ENCODE results near the gene AEBP2. TPM values are rescaled to one million over a fixed set of nuclear protein-coding genes. Genes with fewer than 3 reads are reported as not detected.

AEBP2 gene
- polyA plus RNA-seq, 1 donor (not counting 4 experiments of a cell fraction or from before 2014, with no cell fraction given), result 19.6 TPM

GRCh38 chr12:19546611-19547162 is 107.4 kb downstream of the AEBP2 start:
- peak overlapping the region; percentile 26 for H3K9ac ChIP-seq (ENCODE audit: control insufficient read depth, extremely low read depth, insufficient read depth, low read length)
- no peaks in the 10 kb centered on the region for H3K9me3 ChIP-seq (ENCODE audit: control insufficient read depth, low read depth, low read length)
- H3K9me1 ChIP-seq (ENCODE audit: control insufficient read depth, extremely low read depth, insufficient read depth, low read length), result no peaks in the 10 kb centered on the region
- TF ChIP-seq CTCF (optimal IDR thresholded peaks at IDR 0.05 in 1 of 3, IDR thresholded peaks at IDR 0.05 in 1 of 3, conservative IDR thresholded peaks at IDR 0.05 in 1 of 3; ENCODE audit: extremely low read depth in 1 of 3, insufficient read depth in 2 of 3, low read length in 3 of 3), result no peak
- TF ChIP-seq EZH2 (IDR thresholded peaks at IDR 0.05; ENCODE audit: low read length), result no peak
- H2AFZ ChIP-seq (ENCODE audit: control insufficient read depth, low read length), result peak overlapping the region; percentile 41
- no peaks in the 10 kb centered on the region for H4K20me1 ChIP-seq (ENCODE audit: control insufficient read depth, extremely low read depth, insufficient read depth, low read length)
- no peaks in the 10 kb centered on the region for H3K27me3 ChIP-seq (ENCODE audit: control insufficient read depth, extremely low read depth, insufficient read depth, low read length)
- H3K27ac ChIP-seq (ENCODE audit: control insufficient read depth, insufficient read depth, low read length), result peak overlapping the region; percentile 56
- FAIRE-seq (peak; percentile 85), DNase-seq (ENCODE audit: low read depth, low spot score) (peak; percentile 25)
- peak overlapping the region; percentile 89 for H3K4me2 ChIP-seq (ENCODE audit: control insufficient read depth, extremely low read depth, insufficient read depth, low read depth, low read length)
- H3K79me2 ChIP-seq (ENCODE audit: control insufficient read depth, insufficient read depth, low read length), result no peaks in the 10 kb centered on the region
- H3K4me1 ChIP-seq (ENCODE audit: control insufficient read depth, extremely low read depth, insufficient read depth, low read length), result peaks cover 19% of the 10 kb centered on the region
- dilution Hi-C loops (cut with MboI; ENCODE audit: extremely low pct_ligation_motif_present, low sequenced_read_pairs), result no loop called here
- peak overlapping the region in 2 of 3 experiments; percentile 33 to 56 for H3K4me3 ChIP-seq (ENCODE audit: control insufficient read depth in 2 of 3, extremely low read depth in 1 of 3, insufficient read depth in 2 of 3, low read depth in 1 of 3, low read length in 3 of 3)
- no peaks in the 10 kb centered on the region for H3K36me3 ChIP-seq (ENCODE audit: control insufficient read depth in 2 of 2, extremely low read depth in 1 of 2, insufficient read depth in 2 of 2, low read length in 2 of 2)

- TF ChIP-seq EZH2 (IDR thresholded peaks at IDR 0.05; ENCODE audit: low read length), result no peak
- no peak for TF ChIP-seq CTCF (optimal IDR thresholded peaks at IDR 0.05 in 1 of 3, IDR thresholded peaks at IDR 0.05 in 1 of 3, conservative IDR thresholded peaks at IDR 0.05 in 1 of 3; ENCODE audit: extremely low read depth in 1 of 3, insufficient read depth in 2 of 3, low read length in 3 of 3)
- Histone ChIP-seq H3K27me3 (ENCODE audit: control insufficient read depth, extremely low read depth, insufficient read depth, low read length) (no peaks in the 10 kb centered on the region), H3K79me2 (ENCODE audit: control insufficient read depth, insufficient read depth, low read length) (no peaks in the 10 kb centered on the region), H4K20me1 (ENCODE audit: control insufficient read depth, extremely low read depth, insufficient read depth, low read length) (no peaks in the 10 kb centered on the region), H3K36me3 (ENCODE audit: control insufficient read depth in 2 of 2, extremely low read depth in 1 of 2, insufficient read depth in 2 of 2, low read length in 2 of 2) (no peaks in the 10 kb centered on the region), H3K9me1 (ENCODE audit: control insufficient read depth, extremely low read depth, insufficient read depth, low read length) (no peaks in the 10 kb centered on the region), H2AFZ (ENCODE audit: control insufficient read depth, low read length) (no peak overlapping the region), H3K9me3 (ENCODE audit: control insufficient read depth, low read depth, low read length) (no peaks in the 10 kb centered on the region), H3K27ac (ENCODE audit: control insufficient read depth, insufficient read depth, low read length) (peak overlapping the region; percentile 56), H3K9ac (ENCODE audit: control insufficient read depth, extremely low read depth, insufficient read depth, low read length) (no peak overlapping the region), H3K4me2 (ENCODE audit: control insufficient read depth, extremely low read depth, insufficient read depth, low read depth, low read length) (peak overlapping the region; percentile 89), H3K4me1 (ENCODE audit: control insufficient read depth, extremely low read depth, insufficient read depth, low read length) (peaks cover 19% of the 10 kb centered on the region), H3K4me3 (ENCODE audit: control insufficient read depth in 2 of 3, extremely low read depth in 1 of 3, insufficient read depth in 2 of 3, low read depth in 1 of 3, low read length in 3 of 3) (peak overlapping the region in 2 of 3 experiments; percentile 33 to 56)
- FAIRE-seq (peak; percentile 34), DNase-seq (ENCODE audit: low read depth, low spot score) (no peak)
- dilution Hi-C loops (cut with MboI; ENCODE audit: extremely low pct_ligation_motif_present, low sequenced_read_pairs), result no loop called here
Observed at GRCh38 chr12:19547271-19547671, 108.0 kb downstream of the AEBP2 start.
